ENCODE measurements around the gene CCDC112.

DNA sequence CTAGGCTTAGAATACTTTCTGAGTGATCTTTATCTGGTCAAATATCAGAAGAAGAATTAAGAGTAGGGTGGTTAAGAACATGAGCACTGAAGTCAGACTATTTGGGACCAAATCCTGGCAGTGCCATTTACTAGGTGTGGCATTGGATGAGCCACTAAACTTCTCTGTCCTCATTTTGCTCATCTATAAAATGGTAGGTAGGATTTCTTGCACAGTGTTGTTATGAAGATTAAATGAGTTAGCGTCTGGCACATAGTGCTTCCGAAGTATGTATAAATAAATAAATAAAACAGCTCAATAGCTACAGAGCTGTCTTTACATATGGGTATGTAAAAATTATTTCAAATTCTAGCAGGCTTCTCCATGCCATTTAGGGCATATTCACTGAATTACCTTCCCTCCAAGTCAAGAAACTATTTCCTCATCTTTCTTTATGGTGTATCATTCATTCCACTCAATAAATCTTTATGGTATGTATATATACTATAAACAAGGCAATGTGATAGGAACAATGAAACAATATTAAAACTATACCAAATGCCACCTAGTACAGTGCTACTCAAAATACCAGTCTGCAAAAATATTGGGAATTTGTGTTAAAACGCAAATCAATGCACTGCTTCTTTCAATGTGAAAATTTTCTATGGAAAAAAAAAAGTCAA is 24.0 kb downstream of the CCDC112 start:
- TF ChIP-seq CTCF (conservative IDR thresholded peaks at IDR 0.05; ENCODE audit: low read length) (no peak), EZH2phosphoT487 (IDR thresholded peaks at IDR 0.05; ENCODE audit: borderline replicate concordance, low read depth, low read length) (no peak)
